CD4-positive, alpha-beta memory T cell (primary cell): ENCODE data around the gene MAPKAP1. TPM values are rescaled to one million over a fixed set of nuclear protein-coding genes. Genes with fewer than 3 reads are reported as not detected.
A peak's percentile ranks its signal among the peaks of the same experiment; 100 is the strongest.

ENCODE experiments used
- CTCF ChIA-PET: fragments of 350-600 bp; sonication (Branson Sonifier 250); formaldehyde crosslinking; loops from one replicate; lab custom pipeline; 2021; ENCODE audit warnings: inconsistent platforms; ENCODE audit not compliant: partially characterized antibody; lab: Charles Lee
- POLR2A ChIA-PET: fragments of 350-600 bp; sonication (Branson Sonifier 250); formaldehyde crosslinking; loops from one replicate; lab custom pipeline; 2021; ENCODE audit not compliant: partially characterized antibody; lab: Charles Lee
- DNase-seq, 5 donors: peaks; one replicate each; pipeline versions ENCODE4 v3.0.0 to v3.0.0-alpha.2; 2020 to 2022; ENCODE audit warnings: mixed read lengths in 1 of 5
- H3K27ac ChIP-seq: one replicate; pipeline ENCODE4 v1.7.0; 2013; ENCODE audit warnings: low read depth, low read length
- H3K27me3 ChIP-seq: 2 replicates; pipeline ENCODE4 v1.7.0; 2013; ENCODE audit warnings: mild to moderate bottlenecking, low read length, moderate library complexity; ENCODE audit not compliant: insufficient read depth
- H3K36me3 ChIP-seq: 2 replicates; pipeline ENCODE4 v1.7.0; 2013; ENCODE audit warnings: mild to moderate bottlenecking, low read length, moderate library complexity; ENCODE audit not compliant: insufficient read depth
- H3K4me1 ChIP-seq: 2 replicates; pipeline ENCODE4 v1.7.0; 2013; ENCODE audit warnings: mild to moderate bottlenecking, low read length, moderate library complexity; ENCODE audit not compliant: insufficient read depth
- H3K4me3 ChIP-seq, 2 donors: one replicate each; pipeline ENCODE4 v1.7.0; 2013; ENCODE audit warnings: low read length in 2 of 2, mild to moderate bottlenecking in 1 of 2
- H3K9me3 ChIP-seq, 2 donors: one replicate each; pipeline ENCODE4 v1.7.0; 2013; ENCODE audit warnings: low read length in 2 of 2, control low read depth in 1 of 2; ENCODE audit not compliant: control insufficient read depth in 1 of 2
- H3K27ac Mint-ChIP-seq, 7 donors: one replicate each; pipeline ENCODE4 v1.8.0; 2020 to 2021; ENCODE audit warnings: mixed read lengths in 7 of 7, mild to moderate bottlenecking in 6 of 7, inconsistent platforms in 3 of 7, moderate library complexity in 3 of 7
- H3K27me3 Mint-ChIP-seq, 2 donors: one replicate each; pipeline ENCODE4 v1.8.0; 2020 to 2021; ENCODE audit warnings: mixed read lengths in 2 of 2
- H3K36me3 Mint-ChIP-seq, 2 donors: one replicate each; pipeline ENCODE4 v1.8.0; 2020 to 2021; ENCODE audit warnings: mixed read lengths in 2 of 2, inconsistent platforms in 1 of 2, mild to moderate bottlenecking in 1 of 2
- H3K4me1 Mint-ChIP-seq, 4 donors: one replicate each; pipeline ENCODE4 v1.8.0; 2020 to 2021; ENCODE audit warnings: mixed read lengths in 4 of 4, mild to moderate bottlenecking in 1 of 4
- H3K4me3 Mint-ChIP-seq, 8 donors: one replicate each; pipeline ENCODE4 v1.8.0; 2020 to 2021; ENCODE audit warnings: mixed read lengths in 8 of 8, mild to moderate bottlenecking in 7 of 8, moderate library complexity in 6 of 8, inconsistent platforms in 3 of 8
- H3K9me3 Mint-ChIP-seq, 8 donors: one replicate each; pipeline ENCODE4 v1.8.0; 2020 to 2021; ENCODE audit warnings: mixed read lengths in 8 of 8, mild to moderate bottlenecking in 5 of 8, inconsistent platforms in 3 of 8, moderate library complexity in 1 of 8
- intact Hi-C: fragments of 100-400 bp; cut with micrococcal nuclease; formaldehyde crosslinking; loops from one replicate; pipeline ENCODE4 v1.15.1; 2023
- polyA plus RNA-seq, 2 donors: library from polyadenylated mRNA; unstranded; fragments of 300-500 nt; fragmentation: Illumina TruSeq; gene quantifications; one replicate each; pipeline ENCODE4 v1.2.3, GENCODE V29; 2021
- total RNA-seq, 2 experiments: library from RNA; stranded (reverse); gene quantifications; one replicate each; pipeline ENCODE4 v1.2.3, GENCODE V29; 2021

The MAPKAP1 gene
- total and polyA plus RNA-seq, 4 experiments from 2014 or later: 51.6 to 59.1 (median 55.8) TPM

DNA sequence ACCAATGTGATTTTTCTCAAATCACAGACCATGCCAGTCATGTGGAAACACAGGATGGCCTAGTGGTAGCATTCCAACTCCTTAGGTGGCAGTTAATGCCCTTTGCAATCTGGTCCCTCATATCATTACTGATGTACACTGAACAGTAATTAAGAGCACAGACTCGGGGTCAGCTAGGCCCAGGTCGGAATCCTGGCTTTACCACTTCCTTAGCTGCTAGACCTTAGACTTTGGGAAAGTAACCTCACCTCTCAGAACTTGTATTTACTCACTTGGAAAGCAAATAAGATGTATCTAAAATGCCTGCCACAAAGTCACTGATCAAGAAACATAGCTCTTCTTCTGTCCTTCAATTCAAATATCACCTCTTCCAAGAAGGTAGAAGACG lies 112.8 kb downstream of the MAPKAP1 start:
- Histone ChIP-seq H3K4me1 (no peaks in the 10 kb centered on the region), H3K27ac (no peak overlapping the region), H3K36me3 (no peaks in the 10 kb centered on the region), H3K27me3 (no peaks in the 10 kb centered on the region), H3K4me3 (no peak overlapping the region), H3K9me3 (no peaks in the 10 kb centered on the region)
- DNase-seq: no peak
- Mint-ChIP-seq H3K4me1 (peaks cover 17 to 27% (median 24%) of the 10 kb centered on the region in 4 donors), H3K27ac (peak overlapping the region in 1 of 7 donors; percentile 32), H3K9me3 (no peaks in the 10 kb centered on the region), H3K27me3 (no peaks in the 10 kb centered on the region), H3K36me3 (peaks cover 9 to 13% of the 10 kb centered on the region in 2 donors), H3K4me3 (no peak overlapping the region)
- ChIA-PET CTCF (interaction anchor here (0.6 kb wide), 1 partner anchor 251 kb away, joined by 5 read pairs; no protein-coding TSS in a partner anchor), POLR2A (no interaction called here)
- intact Hi-C loops: no loop called here

DNA sequence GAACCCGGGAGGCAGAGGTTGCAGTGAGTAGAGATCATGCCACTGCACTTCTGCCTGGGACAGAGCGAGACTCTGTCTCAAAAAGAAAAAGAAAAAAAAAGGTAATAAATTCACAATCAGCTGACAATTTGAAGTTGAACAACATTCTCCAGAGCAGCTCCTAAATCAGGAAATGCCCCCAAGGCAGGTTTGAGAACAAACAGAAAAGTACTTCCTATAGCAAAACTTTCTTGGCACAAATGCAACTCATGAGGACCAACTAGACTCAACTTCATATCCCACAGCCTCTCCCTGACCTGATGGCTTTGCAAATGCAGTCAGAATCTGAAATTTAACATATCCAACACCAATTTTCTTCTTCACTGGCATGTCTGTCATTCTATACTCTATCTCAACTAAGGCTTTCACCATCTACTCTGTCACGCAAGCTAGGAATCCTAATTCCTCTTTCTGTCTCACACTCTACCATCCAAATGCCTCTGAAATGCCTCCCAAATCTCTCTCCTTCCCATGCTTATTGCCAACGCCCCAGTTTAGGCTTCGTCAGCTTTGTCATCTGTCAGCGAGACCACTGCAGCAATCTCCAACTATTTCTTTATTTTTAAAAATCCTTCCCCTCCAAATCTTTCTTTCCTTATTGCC lies 113.3 kb downstream of the MAPKAP1 start:
- CTCF ChIA-PET: interaction anchor here (0.6 kb wide), 1 partner anchor 251 kb away, joined by 5 read pairs; no protein-coding TSS in a partner anchor

DNA sequence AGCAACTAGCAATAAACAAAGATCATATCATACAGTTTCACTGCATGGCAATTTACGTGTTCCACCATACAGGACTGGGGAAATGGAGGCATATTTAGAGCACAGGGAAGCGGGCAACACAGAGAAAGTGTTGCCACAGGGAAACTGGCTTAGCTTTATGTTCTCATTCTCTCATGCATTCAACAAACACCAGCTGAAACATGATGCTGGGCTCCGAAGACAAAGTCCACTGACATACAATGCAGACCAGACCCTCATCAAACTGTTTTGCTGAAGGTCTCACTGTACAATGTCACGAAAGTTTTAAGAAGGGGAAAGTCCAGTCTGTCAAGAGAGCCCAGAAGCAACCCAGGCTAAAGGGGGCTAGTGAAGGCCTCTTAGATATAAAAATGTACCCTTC lies 115.1 kb downstream of the MAPKAP1 start:
- intact Hi-C loops: no loop called here
- Mint-ChIP-seq H3K4me3 (no peak overlapping the region), H3K27me3 (no peaks in the 10 kb centered on the region), H3K36me3 (peaks cover 10 to 12% of the 10 kb centered on the region in 2 donors), H3K4me1 (peaks cover 19 to 34% (median 27%) of the 10 kb centered on the region in 4 donors), H3K27ac (no peak overlapping the region), H3K9me3 (no peaks in the 10 kb centered on the region)
- Histone ChIP-seq H3K4me3 (no peak overlapping the region), H3K9me3 (no peaks in the 10 kb centered on the region), H3K27ac (no peak overlapping the region), H3K4me1 (no peaks in the 10 kb centered on the region), H3K27me3 (no peaks in the 10 kb centered on the region), H3K36me3 (no peaks in the 10 kb centered on the region)
- POLR2A ChIA-PET: no interaction called here
- no peak for DNase-seq
- CTCF ChIA-PET: no interaction called here

More for the DNA sequence above, 113.3 kb downstream of the MAPKAP1 start:
- peaks cover 9 to 12% of the 10 kb centered on the region in 2 donors for H3K36me3 Mint-ChIP-seq
- POLR2A ChIA-PET: interaction anchor here (0.6 kb wide), 1 partner anchor 21 kb away, joined by 4 read pairs; no protein-coding TSS in a partner anchor
- Histone ChIP-seq H3K4me1 (no peaks in the 10 kb centered on the region), H3K27ac (no peak overlapping the region), H3K4me3 (no peak overlapping the region), H3K9me3 (no peaks in the 10 kb centered on the region), H3K27me3 (no peaks in the 10 kb centered on the region), H3K36me3 (no peaks in the 10 kb centered on the region)
- H3K4me3 Mint-ChIP-seq: no peak overlapping the region
- H3K27me3 Mint-ChIP-seq: no peaks in the 10 kb centered on the region
- peak overlapping the region in 1 of 7 donors; percentile 81 for H3K27ac Mint-ChIP-seq
- intact Hi-C loops: no loop called here
- no peaks in the 10 kb centered on the region for H3K9me3 Mint-ChIP-seq
- DNase-seq: no peak
- peaks cover 17 to 26% (median 24%) of the 10 kb centered on the region in 4 donors for H3K4me1 Mint-ChIP-seq

DNA sequence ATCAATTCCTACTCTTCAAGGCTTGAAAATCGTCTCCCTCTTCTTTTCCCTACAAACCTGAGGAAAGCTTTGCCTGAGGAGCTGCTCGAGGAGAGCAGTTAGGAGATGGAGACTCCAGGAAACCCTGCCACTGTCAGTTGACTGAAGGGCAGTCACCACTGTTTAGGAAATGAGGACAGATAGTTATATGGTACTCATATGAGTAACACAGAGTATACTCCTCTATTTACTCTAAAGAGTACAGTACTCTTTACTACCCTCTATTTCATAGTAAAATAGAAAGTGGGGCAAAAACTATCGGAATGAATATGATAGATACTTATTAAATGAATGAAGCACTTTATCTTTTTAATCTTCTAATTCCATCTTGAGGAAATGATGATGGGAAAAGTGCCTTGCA lies 115.8 kb downstream of the MAPKAP1 start:
- Histone ChIP-seq H3K27me3 (no peaks in the 10 kb centered on the region), H3K4me1 (no peaks in the 10 kb centered on the region), H3K9me3 (no peaks in the 10 kb centered on the region), H3K27ac (no peak overlapping the region), H3K4me3 (no peak overlapping the region), H3K36me3 (no peaks in the 10 kb centered on the region)
- POLR2A ChIA-PET: no interaction called here
- no peak overlapping the region for H3K4me3 Mint-ChIP-seq
- no peaks in the 10 kb centered on the region for H3K27me3 Mint-ChIP-seq
- peak overlapping the region in 1 of 7 donors; percentile 49 for H3K27ac Mint-ChIP-seq
- CTCF ChIA-PET: no interaction called here
- H3K9me3 Mint-ChIP-seq: no peaks in the 10 kb centered on the region
- no peak for DNase-seq
- H3K4me1 Mint-ChIP-seq: peaks cover 21 to 41% (median 27%) of the 10 kb centered on the region in 4 donors
- H3K36me3 Mint-ChIP-seq: peaks cover 14 to 17% of the 10 kb centered on the region in 2 donors
- intact Hi-C loops: no loop called here

DNA sequence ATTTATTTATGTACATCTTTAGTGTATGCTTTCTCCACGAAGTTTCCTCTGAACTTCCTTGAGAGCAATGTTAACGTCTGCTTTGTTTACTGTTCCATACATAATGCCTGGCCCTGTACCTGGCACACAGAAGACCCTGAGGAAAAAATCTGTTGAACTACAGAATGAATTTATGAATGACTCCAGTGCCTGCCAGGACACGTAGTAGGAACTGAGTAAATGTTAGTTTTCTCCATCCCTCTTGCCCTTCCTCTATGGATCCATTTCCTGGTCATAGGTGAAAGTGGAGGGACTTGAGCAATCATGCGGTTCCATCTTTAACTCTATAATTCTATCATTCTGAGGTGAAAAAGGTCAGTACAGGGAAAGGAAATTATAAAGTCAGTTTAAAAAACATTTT lies 117.7 kb downstream of the MAPKAP1 start:
- ChIA-PET CTCF (no interaction called here), POLR2A (no interaction called here)
- Histone ChIP-seq H3K27ac (no peak overlapping the region), H3K9me3 (no peaks in the 10 kb centered on the region), H3K4me3 (no peak overlapping the region), H3K36me3 (peaks cover 8% of the 10 kb centered on the region), H3K27me3 (no peaks in the 10 kb centered on the region), H3K4me1 (no peaks in the 10 kb centered on the region)
- Mint-ChIP-seq H3K36me3 (peaks cover 23 to 24% of the 10 kb centered on the region in 2 donors), H3K27ac (peak overlapping the region in 1 of 7 donors; percentile 49), H3K9me3 (no peaks in the 10 kb centered on the region), H3K4me1 (peaks cover 16 to 40% (median 19%) of the 10 kb centered on the region in 4 donors), H3K27me3 (no peaks in the 10 kb centered on the region), H3K4me3 (no peak overlapping the region)
- no peak for DNase-seq
- intact Hi-C loops: no loop called here

DNA sequence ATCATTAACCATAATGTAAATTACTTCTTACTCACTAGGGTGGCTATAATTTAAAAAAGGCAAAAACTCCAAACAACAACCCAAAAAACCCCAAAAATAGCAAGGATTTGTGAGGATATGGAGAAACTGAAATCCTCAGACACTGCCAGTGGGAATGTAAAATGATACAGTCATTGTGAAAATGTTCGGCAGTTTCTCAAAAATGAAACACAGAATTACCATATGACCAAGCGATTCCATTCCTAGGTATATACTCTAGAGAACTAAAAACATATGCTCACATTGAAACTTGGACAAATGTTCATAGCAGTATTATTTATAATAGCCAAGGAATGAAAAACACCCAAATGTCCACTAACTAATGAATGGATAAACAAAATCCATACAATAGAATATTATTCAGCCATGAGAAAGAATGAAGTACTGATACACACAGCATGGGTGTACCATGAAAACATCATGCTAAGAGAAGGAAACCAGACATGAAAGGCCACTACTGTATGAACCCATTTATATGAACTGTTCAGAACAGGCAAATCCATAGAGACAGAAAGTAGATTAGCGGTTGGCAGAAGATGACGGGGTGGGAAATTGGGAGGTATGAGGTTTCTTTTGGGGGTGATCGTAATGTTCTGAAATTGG lies 119.1 kb downstream of the MAPKAP1 start:
- H3K9me3 ChIP-seq: no peaks in the 10 kb centered on the region

DNA sequence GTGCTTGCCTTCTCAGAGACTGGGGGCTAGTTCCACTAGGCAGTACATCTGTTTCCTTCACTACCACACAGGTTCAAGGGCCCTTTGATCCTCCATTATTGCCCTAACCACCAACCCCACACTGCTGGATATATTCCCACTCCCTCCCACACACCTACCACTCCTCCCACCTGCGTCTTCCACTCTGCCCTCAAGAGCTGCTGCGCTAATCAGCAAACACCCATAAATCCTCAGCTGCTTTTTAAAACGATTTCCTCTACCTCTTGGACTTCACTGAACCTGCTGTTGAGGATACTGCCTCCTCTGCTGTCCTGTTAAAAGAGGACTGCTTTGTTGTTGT lies 120.9 kb downstream of the MAPKAP1 start:
- Mint-ChIP-seq H3K9me3 (peaks cover 0 to 2% (median 0%) of the 10 kb centered on the region in 8 donors), H3K4me3 (no peak overlapping the region), H3K27ac (peak overlapping the region in 2 of 7 donors; percentile 74 to 81), H3K36me3 (peaks cover 41 to 48% of the 10 kb centered on the region in 2 donors), H3K4me1 (peaks cover 5 to 28% (median 14%) of the 10 kb centered on the region in 4 donors), H3K27me3 (no peaks in the 10 kb centered on the region)
- Histone ChIP-seq H3K4me1 (no peaks in the 10 kb centered on the region), H3K4me3 (no peak overlapping the region), H3K36me3 (peaks cover 8% of the 10 kb centered on the region), H3K27me3 (no peaks in the 10 kb centered on the region), H3K9me3 (no peaks in the 10 kb centered on the region), H3K27ac (no peak overlapping the region)
- CTCF ChIA-PET: no interaction called here
- DNase-seq: no peak
- intact Hi-C loops: no loop called here
- POLR2A ChIA-PET: no interaction called here

More for the DNA sequence above, 119.1 kb downstream of the MAPKAP1 start:
- H3K36me3 ChIP-seq: peaks cover 8% of the 10 kb centered on the region
- peaks cover 10 to 32% (median 16%) of the 10 kb centered on the region in 4 donors for H3K4me1 Mint-ChIP-seq
- H3K27ac Mint-ChIP-seq: no peak overlapping the region
- POLR2A ChIA-PET: no interaction called here
- no peak overlapping the region for H3K4me3 Mint-ChIP-seq
- no peaks in the 10 kb centered on the region for H3K27me3 Mint-ChIP-seq
- no peak overlapping the region for H3K4me3 ChIP-seq
- H3K36me3 Mint-ChIP-seq: peaks cover 31% of the 10 kb centered on the region in 2 donors
- no peak for DNase-seq
- H3K9me3 Mint-ChIP-seq: no peaks in the 10 kb centered on the region
- no peak overlapping the region for H3K27ac ChIP-seq
- no peaks in the 10 kb centered on the region for H3K4me1 ChIP-seq
- CTCF ChIA-PET: no interaction called here
- no peaks in the 10 kb centered on the region for H3K27me3 ChIP-seq
- intact Hi-C loops: no loop called here
